ENCODE data around the gene LYVE1.
A peak's percentile ranks its signal among the peaks of the same experiment; 100 is the strongest.

The LYVE1 gene

DNA sequence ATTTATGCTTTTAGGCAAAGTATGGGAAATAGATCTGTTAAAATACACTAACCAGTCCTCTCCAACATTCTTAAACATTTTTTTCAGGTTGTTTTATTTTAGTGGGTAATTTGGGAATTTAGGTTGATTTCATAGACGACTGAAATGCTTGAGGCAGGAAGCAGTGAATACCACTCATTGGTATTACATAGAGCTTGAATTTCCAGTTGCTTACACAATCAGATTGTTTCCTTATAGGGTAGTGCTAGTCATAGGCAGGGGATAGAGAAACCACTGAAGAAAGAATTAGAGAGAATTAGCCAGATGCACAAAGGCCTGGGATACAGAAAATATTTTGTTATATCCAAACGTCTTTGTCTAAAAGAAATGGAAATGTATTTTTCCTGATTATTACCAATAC lies 23.9 kb upstream of the LYVE1 start:
- DNase-seq: no peak

DNA sequence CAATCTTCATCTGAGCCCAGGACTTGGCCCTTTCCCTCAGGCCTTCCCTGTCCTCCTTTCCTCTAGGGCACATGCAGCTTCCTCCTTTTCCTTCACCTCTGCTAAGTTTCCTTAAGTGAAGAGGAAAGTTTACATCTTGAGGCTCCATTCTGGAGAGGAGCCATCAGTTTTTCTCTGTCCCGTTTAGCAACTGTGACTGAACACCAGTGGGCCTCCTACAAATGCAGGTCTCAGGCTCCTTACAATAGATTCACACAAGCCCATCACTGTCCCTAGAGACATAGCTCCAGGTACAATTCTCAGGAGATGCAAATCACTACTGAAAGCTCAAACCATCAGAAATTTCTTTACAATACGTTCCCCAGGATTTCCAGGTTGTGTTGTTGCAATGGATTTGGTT lies 23.3 kb upstream of the LYVE1 start:
- DNase-seq: no peak

DNA sequence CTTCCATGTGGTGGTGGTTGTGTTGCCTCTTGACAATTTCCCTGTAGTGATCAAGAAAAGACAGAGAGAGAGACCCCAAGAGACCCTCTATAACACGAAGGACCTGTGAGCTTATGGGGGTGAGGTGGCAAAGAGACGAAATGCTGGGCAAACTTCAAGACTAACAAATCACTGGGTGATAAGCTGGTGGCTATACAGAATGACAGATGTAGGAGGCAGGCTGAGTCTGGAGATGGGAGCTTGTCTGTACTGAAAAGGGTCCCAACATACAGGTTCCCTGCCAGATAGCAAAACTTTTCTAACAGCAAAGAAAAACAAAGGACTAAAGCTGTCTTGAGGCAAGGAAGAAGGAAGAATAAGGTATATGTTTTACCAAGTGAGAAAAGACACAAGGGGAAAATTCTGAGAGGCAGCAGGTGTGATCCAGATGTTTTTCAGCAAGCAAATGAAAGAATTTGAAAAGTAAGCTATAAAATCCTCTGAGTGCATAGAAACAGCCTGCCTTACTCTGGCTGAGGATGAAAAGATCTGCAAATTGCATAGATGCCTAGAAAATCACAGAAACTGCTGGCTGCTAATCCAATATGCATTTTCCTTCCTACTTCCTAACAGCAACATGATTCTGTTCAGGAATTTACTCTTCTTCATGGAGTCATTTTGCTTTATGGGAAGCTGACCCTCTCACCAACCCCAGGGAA lies 21.9 kb upstream of the LYVE1 start:
- DNase-seq: no peak

DNA sequence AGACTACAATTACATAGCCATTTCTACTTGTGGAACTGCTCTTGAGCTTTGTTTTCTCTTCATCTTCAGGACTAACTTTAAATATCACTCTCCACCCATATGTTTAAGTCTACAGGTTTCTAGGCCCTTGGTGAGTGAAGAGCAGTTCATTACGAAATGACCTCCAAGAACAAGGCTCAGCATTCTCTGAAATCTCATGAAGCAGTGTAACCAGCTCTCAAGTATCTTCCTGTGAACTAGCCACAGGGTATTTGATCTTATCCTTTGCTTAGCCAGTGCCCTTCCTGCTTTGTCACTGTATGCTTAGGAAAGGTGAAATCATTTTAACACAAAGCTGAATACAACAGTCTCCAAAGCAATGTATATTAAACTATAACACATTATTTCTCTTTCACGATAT lies 20.4 kb upstream of the LYVE1 start:
- DNase-seq: no peak

DNA sequence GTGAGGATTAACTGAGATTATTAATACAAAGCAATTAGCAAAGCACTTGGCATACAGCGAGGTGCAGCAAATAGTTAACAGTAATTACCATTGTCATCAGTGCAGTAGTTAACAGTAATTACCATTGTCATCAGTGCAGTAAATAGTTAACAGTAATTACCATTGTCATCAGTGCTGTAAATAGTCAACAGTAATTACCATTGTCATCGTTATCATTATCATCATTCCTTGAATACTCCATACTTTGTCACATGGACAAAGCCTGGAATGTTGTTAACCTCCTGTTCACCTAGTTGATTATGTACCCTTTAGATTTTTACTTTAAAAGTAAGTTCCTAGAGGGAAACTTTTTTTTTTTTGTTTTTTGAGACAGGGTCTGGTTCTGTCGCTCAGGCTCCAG lies 19.5 kb upstream of the LYVE1 start:
- DNase-seq: no peak

DNA sequence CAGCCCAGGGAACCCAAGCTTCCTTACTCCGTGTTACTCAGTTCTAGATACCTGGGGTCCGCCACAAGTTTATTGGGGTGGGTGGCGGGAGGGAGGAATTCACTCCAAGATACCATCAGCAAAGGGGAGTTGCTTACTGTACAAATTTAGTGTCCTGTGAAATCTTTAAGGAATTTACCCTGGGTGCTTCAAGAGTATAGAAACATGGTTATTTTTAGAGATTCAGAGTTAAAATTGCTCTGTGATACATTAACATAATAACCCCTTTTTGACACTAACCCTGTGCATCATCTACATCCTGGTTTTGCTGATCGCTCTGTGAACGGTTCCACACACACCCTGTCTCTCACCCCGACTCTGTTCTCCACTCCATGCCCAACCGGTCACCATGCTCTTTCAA lies 18.9 kb upstream of the LYVE1 start:
- DNase-seq: no peak

DNA sequence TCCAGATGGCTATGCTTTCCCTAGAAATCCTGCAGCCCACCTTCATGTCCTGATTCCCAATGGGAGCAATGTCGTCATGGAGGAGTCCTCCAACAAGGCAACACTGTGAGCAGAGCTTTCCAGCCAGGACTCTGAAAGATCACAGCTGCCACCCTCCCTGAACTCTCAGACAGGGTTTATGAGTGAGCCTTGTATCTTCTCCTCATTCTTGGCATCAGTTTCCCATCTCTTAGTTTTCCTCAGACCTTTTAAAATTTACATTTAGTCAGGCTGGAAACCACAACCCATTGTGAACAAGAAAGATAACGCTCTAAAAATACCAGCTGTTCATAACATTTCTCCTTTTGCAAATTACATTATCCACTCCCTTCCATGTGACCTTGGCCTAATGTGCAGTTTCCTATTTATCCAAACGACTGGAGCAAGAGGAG lies 15.6 kb upstream of the LYVE1 start:
- DNase-seq: no peak

DNA sequence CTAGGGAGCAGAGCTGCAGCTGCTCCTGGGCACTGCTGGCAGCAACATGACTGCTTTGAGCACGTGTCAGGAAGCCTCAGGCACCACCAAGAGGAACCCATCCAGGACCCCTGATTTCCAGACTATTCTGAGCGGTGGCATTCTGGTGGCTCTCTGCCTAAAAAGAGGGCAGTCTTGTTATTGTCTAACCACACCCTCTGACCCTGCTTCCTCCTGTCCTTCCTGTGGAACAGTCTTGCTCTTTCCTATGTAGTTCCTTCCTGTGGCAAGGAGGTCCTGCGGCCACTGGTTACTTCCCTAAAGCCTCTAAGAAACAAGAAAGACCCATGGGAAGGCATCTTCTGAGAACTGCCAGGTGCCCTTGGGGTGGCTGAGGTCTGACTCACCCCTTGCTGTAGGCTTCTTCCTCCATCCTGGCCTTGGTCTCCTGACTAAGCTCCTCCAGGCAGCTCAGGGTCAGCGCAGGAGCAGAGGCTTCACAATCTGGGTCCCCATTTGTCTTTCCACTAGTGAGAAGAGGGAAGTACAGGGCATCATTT lies 13.1 kb upstream of the LYVE1 start:
- DNase-seq: peak in 14 of 56 donors; percentile 7 to 63 (median 25)

DNA sequence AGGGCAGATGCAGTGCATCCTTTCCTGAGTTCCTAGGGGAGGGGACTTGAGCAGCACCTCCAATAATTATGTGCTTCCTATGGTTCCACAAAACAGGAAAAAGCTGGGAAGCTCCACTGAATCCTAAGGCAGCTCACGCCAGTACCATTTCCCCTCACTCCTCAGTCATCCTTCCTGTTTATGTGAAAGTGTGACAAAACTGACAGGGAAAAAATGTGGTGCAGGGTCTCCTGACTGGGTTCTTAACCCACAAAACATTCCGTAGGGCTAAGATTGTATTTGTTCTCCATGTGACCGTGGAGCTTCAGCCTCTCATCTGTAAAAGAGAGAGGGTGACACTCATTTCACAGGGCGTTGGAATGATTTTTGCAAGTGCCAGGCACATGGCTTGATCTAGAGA lies 12.2 kb upstream of the LYVE1 start:
- DNase-seq: no peak

DNA sequence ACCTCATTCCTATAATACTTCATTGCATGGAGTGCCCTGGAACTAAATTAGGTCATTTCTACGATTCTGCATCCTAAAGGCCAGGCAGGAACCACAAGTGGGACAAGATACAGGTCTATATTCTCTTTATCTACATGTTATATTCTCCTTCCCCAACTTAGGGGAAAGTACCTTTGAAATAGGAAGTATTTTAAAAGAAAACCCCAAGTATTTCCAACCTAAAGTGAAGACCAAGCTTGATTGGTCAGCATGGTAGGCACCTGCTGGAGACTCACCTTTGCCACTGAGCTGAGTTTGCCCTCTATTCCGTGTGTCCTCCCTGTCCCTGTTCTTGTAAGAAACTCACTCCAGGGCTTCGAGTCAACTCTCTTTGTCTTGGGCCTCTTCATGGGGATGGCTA lies 11.2 kb upstream of the LYVE1 start:
- DNase-seq: no peak

DNA sequence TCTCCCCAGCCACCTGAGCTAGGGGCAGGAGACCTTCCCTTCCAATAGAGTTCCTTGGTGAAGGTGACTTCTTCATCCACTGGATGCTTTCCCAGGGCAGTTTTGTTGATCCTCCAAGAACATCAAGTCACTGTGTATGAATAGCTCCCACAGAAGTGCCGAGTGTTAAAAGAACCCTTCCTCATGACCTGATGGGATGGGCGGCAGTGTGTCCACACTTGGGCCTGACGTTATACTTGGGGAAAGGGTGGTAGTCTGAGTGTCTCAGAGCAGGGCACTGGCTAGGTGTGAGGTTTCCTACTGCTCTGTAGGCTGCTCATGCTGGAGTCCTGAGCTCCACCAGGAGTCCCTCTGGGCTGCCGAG lies 7.6 kb upstream of the LYVE1 start:
- DNase-seq: no peak

DNA sequence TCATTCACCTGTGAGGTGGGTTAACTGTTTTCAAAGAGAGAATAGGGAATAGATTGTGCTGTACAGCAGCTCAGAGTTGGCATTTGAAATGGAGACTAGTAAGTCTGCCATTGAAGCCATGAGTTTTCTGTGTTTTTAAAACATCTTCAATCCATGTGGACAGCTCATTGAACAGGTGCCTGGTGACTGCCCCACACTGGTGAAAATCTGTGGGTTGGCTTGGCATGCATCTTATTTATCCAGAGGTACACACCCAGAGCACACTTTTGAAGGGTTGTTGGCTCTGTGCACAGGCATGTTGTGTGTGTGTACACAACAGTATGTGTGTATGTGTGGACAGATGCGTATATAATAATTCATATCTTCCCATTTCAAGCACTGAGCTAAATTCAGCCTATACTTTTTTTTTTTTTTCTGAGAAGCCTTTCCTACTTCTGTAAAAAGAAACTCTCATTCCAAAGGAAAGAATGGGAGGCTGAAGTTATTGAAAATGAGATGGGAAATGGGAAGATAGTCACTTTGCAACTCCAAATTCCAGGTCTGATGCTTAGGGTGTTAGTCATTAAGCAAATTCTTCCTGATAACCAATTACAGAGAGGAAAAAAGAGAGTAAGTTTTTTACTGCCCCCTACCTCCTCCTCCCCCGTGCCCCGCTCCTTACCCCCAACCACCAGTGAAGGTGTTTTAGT lies 7.0 kb upstream of the LYVE1 start:
- no peak for DNase-seq

DNA sequence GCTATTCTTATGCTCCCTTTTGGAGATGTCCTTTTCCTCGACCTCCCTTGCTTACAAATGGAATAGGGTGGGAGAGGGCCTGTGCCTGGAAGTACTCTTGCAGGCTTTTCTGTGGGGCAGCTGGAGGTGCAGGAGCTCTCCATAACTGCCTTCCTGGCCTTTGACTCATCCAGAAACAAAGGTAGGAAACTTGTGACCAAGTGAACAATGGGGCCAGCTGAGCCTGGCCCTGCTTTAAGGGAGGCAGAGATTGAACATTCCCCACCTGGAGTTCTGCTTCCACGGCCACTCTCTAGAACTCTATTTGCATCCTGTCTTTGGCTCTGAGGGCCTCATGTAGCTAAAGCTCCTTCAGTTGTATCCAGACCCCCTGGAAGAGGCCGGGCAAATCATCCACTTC lies 5.1 kb upstream of the LYVE1 start:
- no peak for DNase-seq

DNA sequence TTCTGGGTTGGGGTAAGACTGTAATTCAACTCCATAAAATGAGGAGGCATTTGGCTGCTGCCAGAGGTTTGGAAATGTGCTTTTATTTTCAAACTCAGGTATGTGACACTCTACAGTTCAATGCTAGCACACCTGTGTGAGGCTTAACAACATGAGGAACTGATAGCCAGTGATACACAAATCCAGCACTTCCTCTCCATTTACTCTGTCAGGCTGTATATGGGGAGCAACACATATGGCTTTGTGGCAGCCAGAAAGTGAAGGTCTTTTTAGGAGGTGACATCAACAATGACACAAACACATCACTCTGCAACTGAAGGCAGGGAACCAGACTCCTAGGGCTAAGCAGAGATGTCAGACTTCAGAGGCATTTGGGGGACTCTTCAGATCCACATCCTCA lies 4.6 kb upstream of the LYVE1 start:
- DNase-seq: no peak

DNA sequence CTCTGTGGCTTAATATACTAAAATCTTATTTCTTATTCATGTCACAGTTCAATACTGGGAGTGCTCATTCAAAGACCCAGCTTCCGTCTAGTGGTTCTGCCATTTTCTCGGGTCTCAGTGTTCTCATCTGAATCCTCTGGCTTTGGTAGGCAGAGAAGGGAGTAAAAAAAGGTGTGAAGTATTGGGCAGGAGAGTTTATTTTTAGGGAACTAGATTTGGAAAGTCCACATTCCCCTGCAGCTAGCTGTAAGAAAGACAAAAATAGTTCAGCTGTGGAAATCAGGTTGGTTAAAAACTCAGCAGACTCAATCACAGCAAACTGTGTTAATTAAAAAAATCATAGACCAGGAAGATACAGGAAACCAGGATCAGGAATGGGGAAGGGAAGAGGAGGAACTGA lies 4.1 kb upstream of the LYVE1 start:
- no peak for DNase-seq

DNA sequence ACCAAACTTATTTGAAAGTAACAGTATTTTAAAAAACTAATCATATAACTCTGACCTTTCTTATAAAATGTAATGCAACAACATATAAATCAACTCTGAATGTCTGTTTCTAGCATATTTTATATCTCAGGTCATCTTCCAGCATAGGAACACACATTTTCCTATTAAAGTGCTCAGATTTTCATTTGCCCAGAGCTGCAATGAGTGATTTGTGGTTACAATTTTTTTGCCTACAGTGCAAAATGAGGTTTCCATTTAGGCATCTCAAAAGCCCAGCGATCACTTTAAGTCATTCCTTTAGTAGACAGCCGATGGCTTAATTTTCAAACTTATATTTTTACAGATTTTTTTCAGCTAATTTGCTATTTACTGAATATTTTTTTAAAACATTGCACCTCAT lies 1.0 kb downstream of the LYVE1 start:
- DNase-seq: no peak

DNA sequence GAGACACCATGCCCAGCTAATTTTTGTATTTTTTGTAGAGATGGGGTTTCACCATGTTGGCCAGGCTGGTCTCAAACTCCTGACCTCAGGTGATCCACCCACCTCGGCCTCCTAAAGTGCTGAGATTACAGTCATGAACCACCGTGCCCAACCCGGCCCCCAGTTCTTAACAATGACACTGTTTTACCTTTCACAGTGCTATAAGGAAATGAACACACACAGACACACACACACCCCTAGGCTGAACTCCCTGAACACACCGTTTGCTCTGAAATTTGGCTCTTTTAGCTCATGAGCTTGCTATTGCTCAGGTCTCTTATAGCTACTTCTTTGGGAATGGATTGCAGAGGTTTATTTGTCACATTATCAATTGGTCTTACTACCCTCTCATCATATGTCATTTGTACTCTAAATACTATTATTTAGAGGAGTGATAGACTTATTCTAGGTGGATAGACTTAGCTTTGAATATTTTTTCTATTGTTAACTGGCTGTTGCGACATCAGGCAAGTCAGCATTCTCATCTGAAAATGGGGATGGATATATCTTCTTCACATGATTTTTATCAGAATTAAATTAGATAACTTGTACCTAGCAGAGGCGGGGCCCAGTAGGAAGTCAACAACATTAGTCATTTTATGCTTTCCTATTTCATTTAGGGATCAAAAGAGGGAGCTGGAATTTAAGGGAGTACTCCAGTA lies 2.1 kb downstream of the LYVE1 start:
- DNase-seq: no peak

DNA sequence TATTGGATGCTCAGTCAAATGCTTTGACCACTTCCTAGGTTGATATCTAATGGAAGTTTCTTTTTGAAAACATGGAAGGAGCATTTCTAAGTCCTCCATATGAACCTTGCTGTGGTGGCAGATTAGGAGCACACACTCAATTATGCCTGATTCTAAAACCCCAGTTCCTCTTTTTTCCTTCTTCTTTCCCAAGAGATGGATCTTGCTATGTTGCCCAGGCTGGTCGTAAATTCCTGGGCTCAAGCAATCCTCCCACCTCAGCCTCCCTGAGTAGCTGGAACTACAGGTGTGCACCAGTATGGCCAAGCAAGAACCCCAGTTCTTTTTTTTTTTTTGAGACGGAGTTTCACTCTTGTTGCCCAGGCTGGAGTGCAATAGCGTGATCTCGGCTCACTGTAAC lies 3.0 kb downstream of the LYVE1 start:
- DNase-seq: no peak

DNA sequence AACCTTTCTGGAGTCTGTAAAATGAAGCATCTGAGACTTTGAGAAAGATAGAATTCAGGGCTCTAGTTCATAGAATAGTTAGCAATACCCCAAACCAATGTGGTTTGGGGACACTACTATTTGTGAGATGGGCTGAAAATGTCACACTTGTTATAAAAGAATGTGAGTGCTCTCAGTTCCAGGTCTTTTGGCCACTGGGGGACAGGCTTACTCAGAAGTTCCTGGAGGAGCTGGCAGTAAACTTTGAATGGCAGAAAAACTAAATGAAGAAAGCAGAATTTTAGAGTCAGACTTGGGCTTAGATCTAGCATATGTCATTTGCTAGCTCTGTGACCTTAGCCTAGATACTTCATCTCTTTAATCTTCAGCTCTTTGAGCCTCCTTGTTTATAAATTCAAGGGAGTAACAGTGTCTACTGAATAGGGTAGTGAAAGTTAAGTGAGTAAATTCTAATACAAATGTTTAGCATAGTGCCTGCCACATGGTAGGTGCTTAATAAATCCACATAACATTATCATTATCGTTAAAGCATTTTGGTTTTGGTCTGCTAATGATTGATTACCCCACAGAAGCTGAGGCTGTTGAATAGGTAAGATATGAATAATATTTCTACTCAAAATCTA lies 3.7 kb downstream of the LYVE1 start:
- DNase-seq: no peak

DNA sequence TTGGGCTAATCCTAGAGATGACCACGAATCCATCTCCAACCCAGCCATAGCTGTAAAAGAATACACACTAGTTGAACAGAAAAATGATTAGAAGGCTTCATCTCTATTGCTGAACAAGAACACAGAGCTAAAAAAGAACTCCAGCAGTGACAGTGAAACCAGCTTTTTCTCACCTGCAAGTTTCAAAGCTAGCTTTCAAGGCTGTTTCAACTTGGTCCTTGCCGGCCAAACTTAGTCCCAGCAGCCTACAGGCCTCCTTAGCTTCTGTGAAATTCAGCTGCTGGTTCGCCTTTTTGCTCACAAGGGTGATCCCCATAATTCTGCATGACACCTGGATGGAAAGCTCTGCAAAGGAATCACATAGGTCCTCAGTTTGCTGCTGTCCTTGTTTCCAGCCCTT lies 4.4 kb downstream of the LYVE1 start:
- DNase-seq: no peak

DNA sequence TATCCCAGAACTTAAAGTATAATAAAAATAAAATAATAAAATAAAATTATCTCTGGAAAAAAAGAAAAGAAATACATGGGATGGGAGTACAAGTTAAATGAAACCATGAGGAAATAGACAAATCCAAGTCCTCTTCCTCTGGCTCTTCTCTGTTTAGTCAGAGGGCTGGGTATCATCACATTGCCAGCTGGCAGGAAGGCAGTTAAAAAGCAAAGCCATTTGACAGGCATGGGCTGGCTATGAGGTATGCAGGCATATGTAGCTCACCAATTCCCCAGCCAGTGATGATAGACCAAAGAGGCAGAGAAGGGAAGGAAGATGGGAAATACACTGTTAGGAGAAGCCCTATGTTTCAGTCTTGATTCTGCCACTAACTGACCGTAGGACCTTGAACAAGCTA lies 6.5 kb downstream of the LYVE1 start:
- DNase-seq: no peak
